ENCODE measurements around the gene RABGAP1L. TPM values are rescaled to one million over a fixed set of nuclear protein-coding genes. Genes with fewer than 3 reads are reported as not detected.

The RABGAP1L gene
- total and polyA plus RNA-seq, 2 of the 8 experiments (the other 6 are each of a cell fraction or from before 2014, with no cell fraction given) = 33.3 to 156 TPM

- TF ChIP-seq, protein P1, sequence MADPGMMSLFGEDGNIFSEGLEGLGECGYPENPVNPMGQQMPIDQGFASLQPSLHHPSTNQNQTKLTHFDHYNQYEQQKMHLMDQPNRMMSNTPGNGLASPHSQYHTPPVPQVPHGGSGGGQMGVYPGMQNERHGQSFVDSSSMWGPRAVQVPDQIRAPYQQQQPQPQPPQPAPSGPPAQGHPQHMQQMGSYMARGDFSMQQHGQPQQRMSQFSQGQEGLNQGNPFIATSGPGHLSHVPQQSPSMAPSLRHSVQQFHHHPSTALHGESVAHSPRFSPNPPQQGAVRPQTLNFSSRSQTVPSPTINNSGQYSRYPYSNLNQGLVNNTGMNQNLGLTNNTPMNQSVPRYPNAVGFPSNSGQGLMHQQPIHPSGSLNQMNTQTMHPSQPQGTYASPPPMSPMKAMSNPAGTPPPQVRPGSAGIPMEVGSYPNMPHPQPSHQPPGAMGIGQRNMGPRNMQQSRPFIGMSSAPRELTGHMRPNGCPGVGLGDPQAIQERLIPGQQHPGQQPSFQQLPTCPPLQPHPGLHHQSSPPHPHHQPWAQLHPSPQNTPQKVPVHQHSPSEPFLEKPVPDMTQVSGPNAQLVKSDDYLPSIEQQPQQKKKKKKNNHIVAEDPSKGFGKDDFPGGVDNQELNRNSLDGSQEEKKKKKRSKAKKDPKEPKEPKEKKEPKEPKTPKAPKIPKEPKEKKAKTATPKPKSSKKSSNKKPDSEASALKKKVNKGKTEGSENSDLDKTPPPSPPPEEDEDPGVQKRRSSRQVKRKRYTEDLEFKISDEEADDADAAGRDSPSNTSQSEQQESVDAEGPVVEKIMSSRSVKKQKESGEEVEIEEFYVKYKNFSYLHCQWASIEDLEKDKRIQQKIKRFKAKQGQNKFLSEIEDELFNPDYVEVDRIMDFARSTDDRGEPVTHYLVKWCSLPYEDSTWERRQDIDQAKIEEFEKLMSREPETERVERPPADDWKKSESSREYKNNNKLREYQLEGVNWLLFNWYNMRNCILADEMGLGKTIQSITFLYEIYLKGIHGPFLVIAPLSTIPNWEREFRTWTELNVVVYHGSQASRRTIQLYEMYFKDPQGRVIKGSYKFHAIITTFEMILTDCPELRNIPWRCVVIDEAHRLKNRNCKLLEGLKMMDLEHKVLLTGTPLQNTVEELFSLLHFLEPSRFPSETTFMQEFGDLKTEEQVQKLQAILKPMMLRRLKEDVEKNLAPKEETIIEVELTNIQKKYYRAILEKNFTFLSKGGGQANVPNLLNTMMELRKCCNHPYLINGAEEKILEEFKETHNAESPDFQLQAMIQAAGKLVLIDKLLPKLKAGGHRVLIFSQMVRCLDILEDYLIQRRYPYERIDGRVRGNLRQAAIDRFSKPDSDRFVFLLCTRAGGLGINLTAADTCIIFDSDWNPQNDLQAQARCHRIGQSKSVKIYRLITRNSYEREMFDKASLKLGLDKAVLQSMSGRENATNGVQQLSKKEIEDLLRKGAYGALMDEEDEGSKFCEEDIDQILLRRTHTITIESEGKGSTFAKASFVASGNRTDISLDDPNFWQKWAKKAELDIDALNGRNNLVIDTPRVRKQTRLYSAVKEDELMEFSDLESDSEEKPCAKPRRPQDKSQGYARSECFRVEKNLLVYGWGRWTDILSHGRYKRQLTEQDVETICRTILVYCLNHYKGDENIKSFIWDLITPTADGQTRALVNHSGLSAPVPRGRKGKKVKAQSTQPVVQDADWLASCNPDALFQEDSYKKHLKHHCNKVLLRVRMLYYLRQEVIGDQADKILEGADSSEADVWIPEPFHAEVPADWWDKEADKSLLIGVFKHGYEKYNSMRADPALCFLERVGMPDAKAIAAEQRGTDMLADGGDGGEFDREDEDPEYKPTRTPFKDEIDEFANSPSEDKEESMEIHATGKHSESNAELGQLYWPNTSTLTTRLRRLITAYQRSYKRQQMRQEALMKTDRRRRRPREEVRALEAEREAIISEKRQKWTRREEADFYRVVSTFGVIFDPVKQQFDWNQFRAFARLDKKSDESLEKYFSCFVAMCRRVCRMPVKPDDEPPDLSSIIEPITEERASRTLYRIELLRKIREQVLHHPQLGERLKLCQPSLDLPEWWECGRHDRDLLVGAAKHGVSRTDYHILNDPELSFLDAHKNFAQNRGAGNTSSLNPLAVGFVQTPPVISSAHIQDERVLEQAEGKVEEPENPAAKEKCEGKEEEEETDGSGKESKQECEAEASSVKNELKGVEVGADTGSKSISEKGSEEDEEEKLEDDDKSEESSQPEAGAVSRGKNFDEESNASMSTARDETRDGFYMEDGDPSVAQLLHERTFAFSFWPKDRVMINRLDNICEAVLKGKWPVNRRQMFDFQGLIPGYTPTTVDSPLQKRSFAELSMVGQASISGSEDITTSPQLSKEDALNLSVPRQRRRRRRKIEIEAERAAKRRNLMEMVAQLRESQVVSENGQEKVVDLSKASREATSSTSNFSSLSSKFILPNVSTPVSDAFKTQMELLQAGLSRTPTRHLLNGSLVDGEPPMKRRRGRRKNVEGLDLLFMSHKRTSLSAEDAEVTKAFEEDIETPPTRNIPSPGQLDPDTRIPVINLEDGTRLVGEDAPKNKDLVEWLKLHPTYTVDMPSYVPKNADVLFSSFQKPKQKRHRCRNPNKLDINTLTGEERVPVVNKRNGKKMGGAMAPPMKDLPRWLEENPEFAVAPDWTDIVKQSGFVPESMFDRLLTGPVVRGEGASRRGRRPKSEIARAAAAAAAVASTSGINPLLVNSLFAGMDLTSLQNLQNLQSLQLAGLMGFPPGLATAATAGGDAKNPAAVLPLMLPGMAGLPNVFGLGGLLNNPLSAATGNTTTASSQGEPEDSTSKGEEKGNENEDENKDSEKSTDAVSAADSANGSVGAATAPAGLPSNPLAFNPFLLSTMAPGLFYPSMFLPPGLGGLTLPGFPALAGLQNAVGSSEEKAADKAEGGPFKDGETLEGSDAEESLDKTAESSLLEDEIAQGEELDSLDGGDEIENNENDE (IDR thresholded peaks at IDR 0.05; ENCODE audit: insufficient replicate concordance, low read length) = no peak
- no peak for TF ChIP-seq SIRT6 (IDR thresholded peaks at IDR 0.05; ENCODE audit: low read length)
- peak; percentile 88 for TF ChIP-seq CHD2 (IDR thresholded peaks at IDR 0.05; ENCODE audit: low read length)
- TF ChIP-seq CEBPB (IDR thresholded peaks at IDR 0.05; ENCODE audit: low read depth, low read length) = no peak; the same call in 1 of the 2 replicates
- TF ChIP-seq RAD21 (IDR thresholded peaks at IDR 0.05 in 1 of 2, conservative IDR thresholded peaks at IDR 0.05 in 1 of 2; ENCODE audit: low read depth in 2 of 2, low read length in 2 of 2) = no peak
- no peak for TF ChIP-seq RNF2 (IDR thresholded peaks at IDR 0.05; ENCODE audit: borderline replicate concordance, low read depth, low read length, missing control alignments, poor library complexity, severe bottlenecking)
- no peak for TF ChIP-seq HDAC6 (IDR thresholded peaks at IDR 0.05; ENCODE audit: low read depth, low read length)
- no peak for TF ChIP-seq BCL11A (IDR thresholded peaks at IDR 0.05; ENCODE audit: low read depth in 2 of 2, low read length in 2 of 2)
- peak; percentile 12 to 88; a peak in 2 of 4 replicates for TF ChIP-seq SIN3A (conservative IDR thresholded peaks at IDR 0.05 in 1 of 2, IDR thresholded peaks at IDR 0.05 in 1 of 2; ENCODE audit: low read depth in 1 of 2, low read length in 2 of 2)
- TF ChIP-seq CREB1 (IDR thresholded peaks at IDR 0.05) = peak; percentile 99
Observed at GRCh38 chr1:174999216-174999935, 840.1 kb downstream of the RABGAP1L start (continued).

Measured in H1 (cell line).